ENCODE data around the gene ANKRD7.

GRCh38 chr7:118286131-118286530, 61.6 kb downstream of the ANKRD7 start:
- TF ChIP-seq CTCF (IDR thresholded peaks at IDR 0.05) (no peak), POLR2A (IDR thresholded peaks at IDR 0.05) (no peak)
